HEK293 (cell line): ENCODE measurements around the gene TMPRSS6.

ENCODE experiments used
- CTCF ChIA-PET: fragments of 350-600 bp; formaldehyde crosslinking; extraction: SDS; loops from one replicate; lab custom pipeline; 2021; ENCODE audit warnings: antibody characterized with exemption; lab: Yijun Ruan, JAX
- POLR2A ChIA-PET: fragments of 300-600 bp; formaldehyde crosslinking; extraction: SDS; loops from one replicate; lab custom pipeline; 2020; ENCODE audit warnings: antibody characterized with exemption, inconsistent platforms; lab: Yijun Ruan, JAX
- H3K27ac ChIP-seq: fragments of 200-500 bp; sonication (Bioruptor generic); 2 replicates; pipeline ENCODE4 v1.5.1; 2014; ENCODE audit warnings: low read depth, low read length, control low read depth, inconsistent platforms; ENCODE audit errors: extremely low read depth
- H3K36me3 ChIP-seq, 2 experiments: fragments of 200-500 bp in 1 of 2; sonication (Bioruptor generic) in 1 of 2; 1 replicate in 1 of 2; 2 replicates in 1 of 2; pipeline ENCODE4 v1.5.1; 2014 to 2017; ENCODE audit warnings: inconsistent platforms in 2 of 2, low read length in 2 of 2; ENCODE audit not compliant: control insufficient read depth in 2 of 2, insufficient read depth in 1 of 2
- H3K4me1 ChIP-seq: fragments of 200-500 bp; sonication (Bioruptor generic); 2 replicates; pipeline ENCODE4 v1.5.1; 2014; ENCODE audit warnings: mild to moderate bottlenecking, low read length, inconsistent platforms; ENCODE audit not compliant: control insufficient read depth, insufficient read depth
- H3K4me3 ChIP-seq: 2 replicates; pipeline ENCODE4 v1.5.1; 2011; ENCODE audit warnings: low read depth, mild to moderate bottlenecking, control low read depth, low read length, moderate library complexity
- H3K9me3 ChIP-seq: fragments of 200-500 bp; sonication (Bioruptor generic); 2 replicates; pipeline ENCODE4 v1.5.1; 2014; ENCODE audit warnings: low read depth, low read length, inconsistent platforms; ENCODE audit not compliant: control insufficient read depth, insufficient read depth
- KLF7 ChIP-seq: fragments of 450-650 bp; formaldehyde crosslinking; IDR thresholded peaks from 2 replicates; pipeline ENCODE4 v1.5.1; 2016; ENCODE audit warnings: missing biosample characterization, missing genetic modification characterization, borderline replicate concordance
- PRDM4 ChIP-seq: fragments of 450-650 bp; formaldehyde crosslinking; IDR thresholded peaks from 2 replicates; pipeline ENCODE4 v1.5.1; 2017; ENCODE audit warnings: missing biosample characterization, missing genetic modification characterization
- ZBTB20 ChIP-seq: fragments of 450-650 bp; formaldehyde crosslinking; IDR thresholded peaks from 2 replicates; pipeline ENCODE4 v1.5.1; 2016; ENCODE audit warnings: missing biosample characterization, missing genetic modification characterization
- ZFP37 ChIP-seq: fragments of 450-650 bp; formaldehyde crosslinking; IDR thresholded peaks from 2 replicates; pipeline ENCODE4 v1.5.1; 2016; ENCODE audit warnings: missing biosample characterization, missing genetic modification characterization
- ZNF140 ChIP-seq: fragments of 450-650 bp; formaldehyde crosslinking; IDR thresholded peaks from 2 replicates; pipeline ENCODE4 v1.5.1; 2016; ENCODE audit warnings: missing biosample characterization, missing genetic modification characterization
- ZNF157 ChIP-seq: fragments of 450-650 bp; formaldehyde crosslinking; IDR thresholded peaks from 2 replicates; pipeline ENCODE4 v1.5.1; 2016; ENCODE audit warnings: missing biosample characterization, missing genetic modification characterization
- ZNF223 ChIP-seq: fragments of 450-650 bp; formaldehyde crosslinking; IDR thresholded peaks from 2 replicates; pipeline ENCODE4 v1.5.1; 2016; ENCODE audit warnings: missing biosample characterization, missing genetic modification characterization
- ZNF266 ChIP-seq: fragments of 450-650 bp; formaldehyde crosslinking; IDR thresholded peaks from 2 replicates; pipeline ENCODE4 v1.5.1; 2016; ENCODE audit warnings: missing biosample characterization, missing genetic modification characterization, low read depth
- ZNF311 ChIP-seq: fragments of 450-650 bp; formaldehyde crosslinking; IDR thresholded peaks from 2 replicates; pipeline ENCODE4 v1.5.1; 2017; ENCODE audit warnings: missing biosample characterization, missing genetic modification characterization, borderline replicate concordance
- ZNF324 ChIP-seq: fragments of 450-650 bp; formaldehyde crosslinking; IDR thresholded peaks from 2 replicates; pipeline ENCODE4 v1.5.1; 2016; ENCODE audit warnings: missing biosample characterization, missing genetic modification characterization
- ZNF510 ChIP-seq: fragments of 450-650 bp; formaldehyde crosslinking; IDR thresholded peaks from 2 replicates; pipeline ENCODE4 v1.5.1; 2018; ENCODE audit warnings: mild to moderate bottlenecking, missing genetic modification characterization, missing biosample characterization; ENCODE audit not compliant: insufficient replicate concordance
- ZNF768 ChIP-seq: fragments of 450-650 bp; formaldehyde crosslinking; IDR thresholded peaks from 2 replicates; pipeline ENCODE4 v1.5.1; 2018; ENCODE audit warnings: missing biosample characterization, mild to moderate bottlenecking, missing genetic modification characterization
- TF ChIP-seq, protein P1 (sequence below): fragments of 450-650 bp; formaldehyde crosslinking; IDR thresholded peaks from 2 replicates; pipeline ENCODE4 v1.5.1; 2016; ENCODE audit warnings: missing biosample characterization, missing genetic modification characterization
- TF ChIP-seq, protein P2 (sequence below): fragments of 450-650 bp; formaldehyde crosslinking; IDR thresholded peaks from 2 replicates; pipeline ENCODE4 v1.5.1; 2016; ENCODE audit warnings: missing biosample characterization, missing genetic modification characterization, borderline replicate concordance

TMPRSS6 gene

GRCh38 chr22:37092997-37093396, 16.5 kb downstream of the TMPRSS6 start (continued):
- TF ChIP-seq, protein P1, sequence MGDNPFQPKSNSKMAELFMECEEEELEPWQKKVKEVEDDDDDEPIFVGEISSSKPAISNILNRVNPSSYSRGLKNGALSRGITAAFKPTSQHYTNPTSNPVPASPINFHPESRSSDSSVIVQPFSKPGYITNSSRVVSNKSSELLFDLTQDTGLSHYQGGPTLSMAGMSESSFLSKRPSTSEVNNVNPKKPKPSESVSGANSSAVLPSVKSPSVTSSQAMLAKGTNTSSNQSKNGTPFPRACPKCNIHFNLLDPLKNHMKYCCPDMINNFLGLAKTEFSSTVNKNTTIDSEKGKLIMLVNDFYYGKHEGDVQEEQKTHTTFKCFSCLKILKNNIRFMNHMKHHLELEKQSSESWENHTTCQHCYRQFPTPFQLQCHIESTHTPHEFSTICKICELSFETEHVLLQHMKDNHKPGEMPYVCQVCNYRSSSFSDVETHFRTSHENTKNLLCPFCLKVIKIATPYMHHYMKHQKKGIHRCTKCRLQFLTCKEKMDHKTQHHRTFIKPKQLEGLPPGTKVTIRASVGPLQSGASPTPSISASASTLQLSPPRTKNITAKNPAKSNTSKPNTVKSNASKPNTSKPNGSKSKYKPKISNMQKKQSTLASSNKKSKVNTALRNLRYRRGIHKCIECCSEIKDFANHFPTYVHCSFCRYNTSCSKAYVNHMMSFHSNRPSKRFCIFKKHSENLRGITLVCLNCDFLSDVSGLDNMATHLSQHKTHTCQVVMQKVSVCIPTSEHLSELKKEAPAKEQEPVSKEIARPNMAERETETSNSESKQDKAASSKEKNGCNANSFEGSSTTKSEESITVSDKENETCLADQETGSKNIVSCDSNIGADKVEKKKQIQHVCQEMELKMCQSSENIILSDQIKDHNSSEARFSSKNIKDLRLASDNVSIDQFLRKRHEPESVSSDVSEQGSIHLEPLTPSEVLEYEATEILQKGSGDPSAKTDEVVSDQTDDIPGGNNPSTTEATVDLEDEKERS (tag by site-specific recombination), result no peak
- no peak for TF ChIP-seq ZNF223
- TF ChIP-seq ZNF157 (tag by site-specific recombination), result no peak
- TF ChIP-seq ZNF510 (tag by site-specific recombination), result no peak
- no peak for TF ChIP-seq ZBTB20 (tag by site-specific recombination)
- TF ChIP-seq KLF7, result no peak
- TF ChIP-seq ZFP37, result no peak
- no peak for TF ChIP-seq ZNF140 (tag by site-specific recombination)
- no peak for TF ChIP-seq ZNF266 (tag by site-specific recombination)

DNA sequence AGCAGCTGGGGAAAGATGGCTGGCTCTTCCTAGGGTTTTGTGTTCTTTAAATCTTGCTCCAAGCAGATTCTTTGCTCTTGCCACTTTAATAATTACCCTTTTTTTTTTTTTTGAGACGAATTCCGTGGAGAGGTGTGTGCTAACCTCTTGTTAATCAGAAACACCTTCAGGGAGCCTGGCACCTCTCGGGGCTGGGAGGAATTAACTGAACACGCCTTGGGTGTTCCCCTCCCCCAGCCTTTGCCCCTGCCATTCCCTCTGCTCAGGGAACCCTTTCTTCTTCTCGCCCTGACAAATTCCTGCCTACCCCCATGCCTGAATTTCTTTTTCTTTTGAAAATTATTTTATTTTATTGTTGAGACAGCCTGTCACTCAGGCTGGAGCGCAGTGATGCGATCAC, 17.5 kb downstream of the TMPRSS6 start:
- ChIA-PET POLR2A (interaction anchor here (1.0 kb wide), 1 partner anchor 40 kb away, joined by 3 read pairs; the partner anchor contains the start of gene KCTD17), CTCF (interaction anchor here (0.6 kb wide), 1 partner anchor 939 kb away, joined by 3 read pairs; no protein-coding TSS in a partner anchor)

More for the DNA sequence above, 17.5 kb downstream of the TMPRSS6 start:
- no peaks in the 10 kb centered on the region for H3K4me1 ChIP-seq
- no peak overlapping the region for H3K4me3 ChIP-seq
- no peak overlapping the region for H3K27ac ChIP-seq
- no peaks in the 10 kb centered on the region for H3K36me3 ChIP-seq
- H3K9me3 ChIP-seq, result no peaks in the 10 kb centered on the region
- TF ChIP-seq ZNF324 (tag by site-specific recombination) (no peak), PRDM4 (tag by site-specific recombination) (no peak), ZNF311 (no peak), ZNF768 (tag by site-specific recombination) (no peak)
- TF ChIP-seq, protein P2, sequence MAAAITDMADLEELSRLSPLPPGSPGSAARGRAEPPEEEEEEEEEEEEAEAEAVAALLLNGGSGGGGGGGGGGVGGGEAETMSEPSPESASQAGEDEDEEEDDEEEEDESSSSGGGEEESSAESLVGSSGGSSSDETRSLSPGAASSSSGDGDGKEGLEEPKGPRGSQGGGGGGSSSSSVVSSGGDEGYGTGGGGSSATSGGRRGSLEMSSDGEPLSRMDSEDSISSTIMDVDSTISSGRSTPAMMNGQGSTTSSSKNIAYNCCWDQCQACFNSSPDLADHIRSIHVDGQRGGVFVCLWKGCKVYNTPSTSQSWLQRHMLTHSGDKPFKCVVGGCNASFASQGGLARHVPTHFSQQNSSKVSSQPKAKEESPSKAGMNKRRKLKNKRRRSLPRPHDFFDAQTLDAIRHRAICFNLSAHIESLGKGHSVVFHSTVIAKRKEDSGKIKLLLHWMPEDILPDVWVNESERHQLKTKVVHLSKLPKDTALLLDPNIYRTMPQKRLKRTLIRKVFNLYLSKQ (tag by site-specific recombination), result no peak
